ENCODE data around the gene GSTO2.

The GSTO2 gene

DNA sequence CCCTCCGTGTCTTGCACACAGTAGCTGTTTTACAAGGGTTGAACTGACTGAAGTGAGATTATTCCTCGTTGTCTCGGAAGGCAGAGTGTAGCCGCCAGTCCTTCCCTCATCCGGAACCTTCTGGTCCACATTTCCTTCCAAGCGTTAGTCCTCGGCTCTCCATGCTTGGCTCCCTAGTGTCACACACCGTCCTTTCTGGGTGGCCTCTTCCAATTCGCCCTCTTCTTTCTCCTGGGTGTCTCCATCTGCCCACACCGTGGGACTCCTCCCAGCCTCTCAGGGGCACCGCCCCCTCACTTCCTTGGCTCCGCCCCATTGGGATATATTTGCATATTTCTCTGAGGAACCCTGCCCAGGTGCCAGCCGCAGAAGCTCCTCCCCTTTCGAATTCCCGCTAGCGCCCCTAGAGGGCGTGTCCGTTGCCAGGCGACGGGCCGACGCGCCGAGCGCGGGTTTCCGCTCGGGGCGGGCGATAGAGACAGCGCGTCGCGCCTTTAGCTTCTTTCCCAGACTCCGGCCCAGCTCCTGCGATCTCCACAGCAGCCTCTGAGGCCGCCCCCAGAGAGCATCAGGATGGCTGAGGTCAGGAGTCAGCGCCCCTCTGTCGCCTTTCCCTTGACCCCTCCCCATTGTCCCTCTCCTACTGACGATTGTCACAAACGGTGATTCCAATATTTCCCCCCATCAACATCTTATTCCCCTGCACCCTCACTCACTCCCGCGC is 84.5 kb downstream of the GSTO2 start, which contains the start of gene CFAP58:
CFAP58 (plus strand) TSS at position 509 of the 724 bp plus-strand sequence; CDS start at position 574, 65 bp downstream.
- no peak for TF ChIP-seq EZH2phosphoT487 (IDR thresholded peaks at IDR 0.05; ENCODE audit: borderline replicate concordance)
- TF ChIP-seq, protein P1, sequence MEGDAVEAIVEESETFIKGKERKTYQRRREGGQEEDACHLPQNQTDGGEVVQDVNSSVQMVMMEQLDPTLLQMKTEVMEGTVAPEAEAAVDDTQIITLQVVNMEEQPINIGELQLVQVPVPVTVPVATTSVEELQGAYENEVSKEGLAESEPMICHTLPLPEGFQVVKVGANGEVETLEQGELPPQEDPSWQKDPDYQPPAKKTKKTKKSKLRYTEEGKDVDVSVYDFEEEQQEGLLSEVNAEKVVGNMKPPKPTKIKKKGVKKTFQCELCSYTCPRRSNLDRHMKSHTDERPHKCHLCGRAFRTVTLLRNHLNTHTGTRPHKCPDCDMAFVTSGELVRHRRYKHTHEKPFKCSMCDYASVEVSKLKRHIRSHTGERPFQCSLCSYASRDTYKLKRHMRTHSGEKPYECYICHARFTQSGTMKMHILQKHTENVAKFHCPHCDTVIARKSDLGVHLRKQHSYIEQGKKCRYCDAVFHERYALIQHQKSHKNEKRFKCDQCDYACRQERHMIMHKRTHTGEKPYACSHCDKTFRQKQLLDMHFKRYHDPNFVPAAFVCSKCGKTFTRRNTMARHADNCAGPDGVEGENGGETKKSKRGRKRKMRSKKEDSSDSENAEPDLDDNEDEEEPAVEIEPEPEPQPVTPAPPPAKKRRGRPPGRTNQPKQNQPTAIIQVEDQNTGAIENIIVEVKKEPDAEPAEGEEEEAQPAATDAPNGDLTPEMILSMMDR (conservative IDR thresholded peaks at IDR 0.05; ENCODE audit: low read length), result peak; percentile 73
- H3K4me1 ChIP-seq (ENCODE audit: insufficient read depth, low read length, poor library complexity, severe bottlenecking), result peaks cover 24% of the 10 kb centered on the region
- no peaks in the 10 kb centered on the region for H4K20me1 ChIP-seq (ENCODE audit: insufficient read depth, low read length, poor library complexity, severe bottlenecking)
- H2AFZ ChIP-seq (ENCODE audit: low read length), result peak within 1 kb of the TSS; percentile 76
- H3K27me3 ChIP-seq (ENCODE audit: insufficient read depth, low read length, poor library complexity, severe bottlenecking), result no peaks in the 10 kb centered on the region
- peak within 1 kb of the TSS; percentile 72 for H3K4me3 ChIP-seq (ENCODE audit: low read length, poor library complexity, severe bottlenecking)
- H3F3A ChIP-seq (ENCODE audit: low read depth), result no peaks in the 10 kb centered on the region
- H3K79me2 ChIP-seq (ENCODE audit: insufficient read depth, low read length), result no peaks in the 10 kb centered on the region
- no peaks in the 10 kb centered on the region for H3K9me3 ChIP-seq (ENCODE audit: insufficient read depth, low read depth, low read length)
- H3K9me2 ChIP-seq (replicated peaks; ENCODE audit: low read depth, low read length), result no peaks in the 10 kb centered on the region
- peak within 1 kb of the TSS; percentile 77 for H3K4me2 ChIP-seq (ENCODE audit: low read depth, low read length, poor library complexity, severe bottlenecking)
- H3K9ac ChIP-seq (ENCODE audit: low read depth, low read length, poor library complexity, severe bottlenecking), result peak within 1 kb of the TSS; percentile 16
- no peaks in the 10 kb centered on the region for H3K36me3 ChIP-seq (ENCODE audit: insufficient read depth, low read length)

Measured in Loucy (cell line).